Hepatic stellate cell (primary cell): Measurements from ENCODE around the gene SETD5.

Source experiments
- DNase-seq: peaks from one replicate; pipeline ENCODE4 v3.0.0; 2011; ENCODE audit warnings: low spot score

The SETD5 gene

GRCh38 chr3:9409981-9410854, 12.8 kb downstream of the SETD5 start:
- DNase-seq, result no peak

GRCh38 chr3:9411302-9411701, 13.9 kb downstream of the SETD5 start:
- DNase-seq, result no peak

- DNase-seq, result no peak
Measured at GRCh38 chr3:9412293-9412692, 14.9 kb downstream of the SETD5 start.

- no peak for DNase-seq
Measured at GRCh38 chr3:9414826-9415225, 17.4 kb downstream of the SETD5 start.

- no peak for DNase-seq
Measured at GRCh38 chr3:9415485-9416138, 18.2 kb downstream of the SETD5 start.

- DNase-seq, result no peak
Measured at GRCh38 chr3:9416139-9416780, 18.8 kb downstream of the SETD5 start.

GRCh38 chr3:9420850-9421549, 23.6 kb downstream of the SETD5 start:
- no peak for DNase-seq

GRCh38 chr3:9422712-9423424, 25.5 kb downstream of the SETD5 start:
- DNase-seq, result peak; percentile 73

GRCh38 chr3:9428411-9428810, 31.0 kb downstream of the SETD5 start:
- no peak for DNase-seq

GRCh38 chr3:9430733-9431132, 33.3 kb downstream of the SETD5 start:
- DNase-seq, result no peak

GRCh38 chr3:9433627-9434521, 36.5 kb downstream of the SETD5 start:
- no peak for DNase-seq

GRCh38 chr3:9435316-9435715, 37.9 kb downstream of the SETD5 start:
- no peak for DNase-seq

- DNase-seq, result no peak
Measured at GRCh38 chr3:9439331-9439730, 41.9 kb downstream of the SETD5 start.

GRCh38 chr3:9441501-9442221, 44.2 kb downstream of the SETD5 start:
- DNase-seq, result no peak

- no peak for DNase-seq
Measured at GRCh38 chr3:9448071-9448470, 50.7 kb downstream of the SETD5 start.

- DNase-seq, result peak; percentile 9
Measured at GRCh38 chr3:9448643-9449042, 51.2 kb downstream of the SETD5 start.

- DNase-seq, result no peak
Measured at GRCh38 chr3:9450126-9450525, 52.7 kb downstream of the SETD5 start.

- no peak for DNase-seq
Measured at GRCh38 chr3:9450991-9451390, 53.6 kb downstream of the SETD5 start.

- DNase-seq, result no peak
Measured at GRCh38 chr3:9452417-9452816, 55.0 kb downstream of the SETD5 start.

- DNase-seq, result no peak
Measured at GRCh38 chr3:9455596-9456131, 58.2 kb downstream of the SETD5 start.
